Keratinocyte (primary cell): ENCODE measurements around the gene KDM6B. TPM values are rescaled to one million over a fixed set of nuclear protein-coding genes. Genes with fewer than 3 reads are reported as not detected.

Experiments
- DNase-seq: peaks from one replicate; pipeline ENCODE4 v3.0.0-alpha.2; 2011; ENCODE audit warnings: low read depth, missing footprints, low spot score
- FAIRE-seq: peaks from 2 replicates; lab custom pipeline; 2011; peaks lifted over from hg19 to GRCh38; lab: Jason Lieb, UNC
- H2AFZ ChIP-seq: 2 replicates; pipeline ENCODE4 v1.6.0; 2012; ENCODE audit warnings: low read length, control low read depth, inconsistent platforms; ENCODE audit not compliant: control insufficient read depth
- H3K27ac ChIP-seq: 2 replicates; pipeline ENCODE4 v1.5.1; 2011; ENCODE audit warnings: low read length; ENCODE audit not compliant: control insufficient read depth, insufficient read depth
- H3K27me3 ChIP-seq: 3 replicates; pipeline ENCODE4 v1.6.0; 2011; ENCODE audit warnings: low read length; ENCODE audit not compliant: control insufficient read depth, insufficient read depth; ENCODE audit errors: extremely low read depth
- H3K36me3 ChIP-seq, 2 experiments: 2 replicates in 1 of 2; 3 replicates in 1 of 2; pipeline ENCODE4 v1.5.1; 2011; ENCODE audit warnings: low read length in 2 of 2, mild to moderate bottlenecking in 1 of 2; ENCODE audit not compliant: control insufficient read depth in 2 of 2, insufficient read depth in 2 of 2; ENCODE audit errors: extremely low read depth in 1 of 2
- H3K4me1 ChIP-seq: 3 replicates; pipeline ENCODE4 v1.5.1; 2011; ENCODE audit warnings: low read length; ENCODE audit not compliant: control insufficient read depth, insufficient read depth; ENCODE audit errors: extremely low read depth
- H3K4me2 ChIP-seq: 3 replicates; pipeline ENCODE4 v1.6.0; 2011; ENCODE audit warnings: low read depth, low read length; ENCODE audit not compliant: control insufficient read depth, insufficient read depth; ENCODE audit errors: extremely low read depth
- H3K4me3 ChIP-seq, 3 experiments: fragments of 200-600 bp in 1 of 3; sonication (generic) in 1 of 3; 2 replicates in 2 of 3; 3 replicates in 1 of 3; pipeline ENCODE4 v1.5.1; 2011 to 2016; ENCODE audit warnings: low read length in 3 of 3, mild to moderate bottlenecking in 3 of 3, control low read depth in 2 of 3, inconsistent platforms in 1 of 3, low read depth in 1 of 3, mixed read lengths in 1 of 3, mixed run types in 1 of 3, moderate library complexity in 1 of 3; ENCODE audit not compliant: control insufficient read depth in 2 of 3, insufficient read depth in 2 of 3; ENCODE audit errors: extremely low read depth in 1 of 3
- H3K79me2 ChIP-seq: 2 replicates; pipeline ENCODE4 v1.6.0; 2012; ENCODE audit warnings: low read length; ENCODE audit not compliant: control insufficient read depth, insufficient read depth
- H3K9ac ChIP-seq: 3 replicates; pipeline ENCODE4 v1.6.0; 2011; ENCODE audit warnings: low read length; ENCODE audit not compliant: control insufficient read depth, insufficient read depth; ENCODE audit errors: extremely low read depth
- H3K9me1 ChIP-seq: 3 replicates; pipeline ENCODE4 v1.6.0; 2011; ENCODE audit warnings: low read length; ENCODE audit not compliant: control insufficient read depth, insufficient read depth; ENCODE audit errors: extremely low read depth
- H3K9me3 ChIP-seq: 2 replicates; pipeline ENCODE4 v1.5.1; 2012; ENCODE audit warnings: low read depth, low read length; ENCODE audit not compliant: control insufficient read depth
- H4K20me1 ChIP-seq: 3 replicates; pipeline ENCODE4 v1.6.0; 2011; ENCODE audit warnings: low read length; ENCODE audit not compliant: control insufficient read depth, insufficient read depth; ENCODE audit errors: extremely low read depth
- EZH2 ChIP-seq: IDR thresholded peaks from one replicate; pipeline ENCODE4 v1.6.1; 2012; ENCODE audit warnings: inconsistent platforms, mild to moderate bottlenecking, low read length, moderate library complexity
- dilution Hi-C: fragments of 300-500 bp; cut with MboI; formaldehyde crosslinking; loops from one replicate; pipeline ENCODE4 v1.7.0; 2020; ENCODE audit warnings: low sequenced_read_pairs; ENCODE audit not compliant: extremely low pct_ligation_motif_present
- polyA plus RNA-seq, 5 experiments: library from polyadenylated mRNA; depleted of rRNA in 3 of 5; stranded (reverse) in 3 of 5; stranded (forward) in 1 of 5; unstranded in 1 of 5; fragments of >200 nt; gene quantifications; 1 replicate in 1 of 5; 2 replicates in 3 of 5; 3 replicates in 1 of 5; pipeline versions ENCODE4 v1.2.1 to v1.2.3, GENCODE V29; 2011 to 2012; ENCODE audit warnings: missing spikeins in 2 of 5, low read depth in 1 of 5, low replicate concordance in 1 of 5
- TF ChIP-seq, protein P1 (sequence below), 3 experiments: IDR thresholded peaks in 1 of 3; conservative IDR thresholded peaks in 1 of 3; optimal IDR thresholded peaks in 1 of 3; 2 replicates in 2 of 3; 3 replicates in 1 of 3; pipeline versions ENCODE3 to v1.5.1; 2011; ENCODE audit warnings: low read length in 3 of 3, mild to moderate bottlenecking in 3 of 3, moderate library complexity in 2 of 3, control low read depth in 1 of 3, inconsistent platforms in 1 of 3; ENCODE audit not compliant: insufficient read depth in 2 of 3; ENCODE audit errors: extremely low read depth in 1 of 3

KDM6B gene
- polyA plus RNA-seq, 1 donor (not counting 4 experiments of a cell fraction or from before 2014, with no cell fraction given): 1.6 TPM

DNA sequence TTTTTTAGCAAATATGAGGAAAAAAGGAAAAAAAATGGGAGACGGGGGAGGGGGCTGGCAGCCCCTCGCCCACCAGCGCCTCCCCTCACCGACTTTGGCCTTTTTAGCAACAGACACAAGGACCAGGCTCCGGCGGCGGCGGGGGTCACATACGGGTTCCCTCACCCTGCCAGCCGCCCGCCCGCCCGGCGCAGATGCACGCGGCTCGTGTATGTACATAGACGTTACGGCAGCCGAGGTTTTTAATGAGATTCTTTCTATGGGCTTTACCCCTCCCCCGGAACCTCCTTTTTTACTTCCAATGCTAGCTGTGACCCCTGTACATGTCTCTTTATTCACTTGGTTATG is 19.6 kb downstream of the KDM6B start:
- no peaks in the 10 kb centered on the region for H3K27me3 ChIP-seq
- H3K79me2 ChIP-seq: peaks cover 25% of the 10 kb centered on the region
- peaks cover 8% of the 10 kb centered on the region for H4K20me1 ChIP-seq
- H3K9me1 ChIP-seq: no peaks in the 10 kb centered on the region
- peaks cover 27 to 35% of the 10 kb centered on the region in 2 experiments for H3K36me3 ChIP-seq
- dilution Hi-C loops: no loop called here
- no peak overlapping the region for H3K27ac ChIP-seq
- H3K9me3 ChIP-seq: no peaks in the 10 kb centered on the region
- no peak for DNase-seq
- no peak overlapping the region for H2AFZ ChIP-seq
- no peak for TF ChIP-seq EZH2
- TF ChIP-seq, protein P1, sequence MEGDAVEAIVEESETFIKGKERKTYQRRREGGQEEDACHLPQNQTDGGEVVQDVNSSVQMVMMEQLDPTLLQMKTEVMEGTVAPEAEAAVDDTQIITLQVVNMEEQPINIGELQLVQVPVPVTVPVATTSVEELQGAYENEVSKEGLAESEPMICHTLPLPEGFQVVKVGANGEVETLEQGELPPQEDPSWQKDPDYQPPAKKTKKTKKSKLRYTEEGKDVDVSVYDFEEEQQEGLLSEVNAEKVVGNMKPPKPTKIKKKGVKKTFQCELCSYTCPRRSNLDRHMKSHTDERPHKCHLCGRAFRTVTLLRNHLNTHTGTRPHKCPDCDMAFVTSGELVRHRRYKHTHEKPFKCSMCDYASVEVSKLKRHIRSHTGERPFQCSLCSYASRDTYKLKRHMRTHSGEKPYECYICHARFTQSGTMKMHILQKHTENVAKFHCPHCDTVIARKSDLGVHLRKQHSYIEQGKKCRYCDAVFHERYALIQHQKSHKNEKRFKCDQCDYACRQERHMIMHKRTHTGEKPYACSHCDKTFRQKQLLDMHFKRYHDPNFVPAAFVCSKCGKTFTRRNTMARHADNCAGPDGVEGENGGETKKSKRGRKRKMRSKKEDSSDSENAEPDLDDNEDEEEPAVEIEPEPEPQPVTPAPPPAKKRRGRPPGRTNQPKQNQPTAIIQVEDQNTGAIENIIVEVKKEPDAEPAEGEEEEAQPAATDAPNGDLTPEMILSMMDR (optimal IDR thresholded peaks at IDR 0.05 in 1 of 3, IDR thresholded peaks at IDR 0.05 in 1 of 3, conservative IDR thresholded peaks at IDR 0.05 in 1 of 3; ENCODE audit: extremely low read depth in 1 of 3, insufficient read depth in 2 of 3, low read length in 3 of 3): no peak
- H3K4me3 ChIP-seq: no peak overlapping the region
- no peak overlapping the region for H3K4me2 ChIP-seq
- FAIRE-seq: no peak
- peaks cover 37% of the 10 kb centered on the region for H3K4me1 ChIP-seq
- no peak overlapping the region for H3K9ac ChIP-seq

GRCh38 chr17:7854078-7854777 is 20.2 kb downstream of the KDM6B start:
- peaks cover 8% of the 10 kb centered on the region for H4K20me1 ChIP-seq
- no peak for TF ChIP-seq EZH2
- TF ChIP-seq, protein P1 (optimal IDR thresholded peaks at IDR 0.05 in 1 of 3, IDR thresholded peaks at IDR 0.05 in 1 of 3, conservative IDR thresholded peaks at IDR 0.05 in 1 of 3; ENCODE audit: extremely low read depth in 1 of 3, insufficient read depth in 2 of 3, low read length in 3 of 3): no peak
- no peaks in the 10 kb centered on the region for H3K27me3 ChIP-seq
- H3K4me3 ChIP-seq: no peak overlapping the region
- no peak overlapping the region for H2AFZ ChIP-seq
- H3K27ac ChIP-seq: no peak overlapping the region
- no peaks in the 10 kb centered on the region for H3K9me1 ChIP-seq
- FAIRE-seq (no peak), DNase-seq (no peak)
- H3K4me1 ChIP-seq: peaks cover 43% of the 10 kb centered on the region
- H3K36me3 ChIP-seq: peaks cover 27 to 35% of the 10 kb centered on the region in 2 experiments
- no peak overlapping the region for H3K4me2 ChIP-seq
- no peak overlapping the region for H3K9ac ChIP-seq
- H3K79me2 ChIP-seq: peaks cover 28% of the 10 kb centered on the region
- H3K9me3 ChIP-seq: no peaks in the 10 kb centered on the region
- dilution Hi-C loops: no loop called here
